Measurements from ENCODE around the gene ENDOD1. TPM values are rescaled to one million over a fixed set of nuclear protein-coding genes. Genes with fewer than 3 reads are reported as not detected.

Gene ENDOD1
- total RNA-seq, 1 experiment from 2014 or later = 0.87 TPM

DNA sequence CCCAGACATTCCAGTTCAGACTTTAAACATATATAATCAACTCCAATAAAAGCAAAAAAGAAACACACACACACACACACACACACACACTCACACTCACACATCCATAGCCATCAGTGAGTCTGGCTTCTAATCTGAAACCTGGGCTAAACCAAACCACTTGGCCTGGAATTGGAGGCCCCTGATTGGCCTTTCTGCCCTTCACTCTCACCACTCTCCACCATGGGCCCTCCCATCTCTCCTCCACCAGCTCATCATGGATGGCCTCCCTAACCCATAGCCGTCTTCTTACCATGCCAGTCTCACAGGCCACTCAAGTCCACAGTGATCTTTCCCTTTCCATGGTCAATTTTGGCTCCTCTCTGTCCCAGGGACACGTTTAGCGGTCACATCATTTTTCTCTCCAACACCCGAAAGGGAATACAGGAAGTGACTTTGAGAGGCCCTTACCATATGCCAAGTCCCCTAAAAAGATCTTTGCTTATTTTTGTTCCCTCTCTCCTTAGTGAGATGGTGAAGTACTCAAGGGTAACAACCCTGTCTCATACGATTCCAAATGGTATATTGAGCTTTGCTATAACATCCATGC lies 66.6 kb downstream of the ENDOD1 start:
- no peak overlapping the region for H2AK5ac ChIP-seq (ENCODE audit: insufficient read length, low read length)

More for the DNA sequence above, 66.6 kb downstream of the ENDOD1 start:
- Mint-ChIP-seq H3K27me3 (ENCODE audit: low read depth) (peaks cover 5% of the 10 kb centered on the region), H3K27ac (no peak overlapping the region; a peak in 1 of 7 replicates), H3K36me3 (ENCODE audit: insufficient read depth in 1 of 3, low read depth in 3 of 3) (peaks cover 0 to 14% (median 6%) of the 10 kb centered on the region in 3 experiments; a peak in 5 of 7 replicates), H3K4me1 (peaks cover 16 to 20% of the 10 kb centered on the region in 2 experiments), H3K4me3 (no peak overlapping the region), H3K9me3 (peaks cover 6 to 7% of the 10 kb centered on the region in 2 experiments)
- no peaks in the 10 kb centered on the region for H3K27me3 ChIP-seq (ENCODE audit: insufficient read depth, low read length)
- H3K79me2 ChIP-seq (ENCODE audit: insufficient read depth, low read length) = no peaks in the 10 kb centered on the region
- H2BK20ac ChIP-seq (ENCODE audit: low read depth, low read length, poor library complexity, severe bottlenecking) = no peak overlapping the region
- TF ChIP-seq, protein P1, sequence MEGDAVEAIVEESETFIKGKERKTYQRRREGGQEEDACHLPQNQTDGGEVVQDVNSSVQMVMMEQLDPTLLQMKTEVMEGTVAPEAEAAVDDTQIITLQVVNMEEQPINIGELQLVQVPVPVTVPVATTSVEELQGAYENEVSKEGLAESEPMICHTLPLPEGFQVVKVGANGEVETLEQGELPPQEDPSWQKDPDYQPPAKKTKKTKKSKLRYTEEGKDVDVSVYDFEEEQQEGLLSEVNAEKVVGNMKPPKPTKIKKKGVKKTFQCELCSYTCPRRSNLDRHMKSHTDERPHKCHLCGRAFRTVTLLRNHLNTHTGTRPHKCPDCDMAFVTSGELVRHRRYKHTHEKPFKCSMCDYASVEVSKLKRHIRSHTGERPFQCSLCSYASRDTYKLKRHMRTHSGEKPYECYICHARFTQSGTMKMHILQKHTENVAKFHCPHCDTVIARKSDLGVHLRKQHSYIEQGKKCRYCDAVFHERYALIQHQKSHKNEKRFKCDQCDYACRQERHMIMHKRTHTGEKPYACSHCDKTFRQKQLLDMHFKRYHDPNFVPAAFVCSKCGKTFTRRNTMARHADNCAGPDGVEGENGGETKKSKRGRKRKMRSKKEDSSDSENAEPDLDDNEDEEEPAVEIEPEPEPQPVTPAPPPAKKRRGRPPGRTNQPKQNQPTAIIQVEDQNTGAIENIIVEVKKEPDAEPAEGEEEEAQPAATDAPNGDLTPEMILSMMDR (conservative IDR thresholded peaks at IDR 0.05) = no peak
- no peak overlapping the region for H4K5ac ChIP-seq (ENCODE audit: insufficient read length, low read depth, low read length)
- no peaks in the 10 kb centered on the region; the same call in 1 of the 2 replicates for H3K4me1 ChIP-seq (ENCODE audit: insufficient read depth, low read length)
- H2BK5ac ChIP-seq (ENCODE audit: insufficient read length, low read length) = no peak overlapping the region
- no CpG with 5 or more reads among the region's 5 CpGs for WGBS (ENCODE audit: extremely low coverage, insufficient read length, low lambda C conversion rate)
- no peak overlapping the region for H3K14ac ChIP-seq (ENCODE audit: insufficient read depth, low read length)
- H3K4ac ChIP-seq (ENCODE audit: low read depth, low read length) = no peak overlapping the region
- no peak overlapping the region for H3K23ac ChIP-seq (ENCODE audit: insufficient read length, low read depth, low read length)
- no peaks in the 10 kb centered on the region for H4K20me1 ChIP-seq (ENCODE audit: control insufficient read depth, insufficient read depth, insufficient read length)
- H3K27ac ChIP-seq (ENCODE audit: insufficient read length, low read depth, low read length) = no peak overlapping the region
- no peaks in the 10 kb centered on the region for H3K79me1 ChIP-seq (ENCODE audit: insufficient read depth, low read depth, low read length, poor library complexity, severe bottlenecking)
- peaks cover 1% of the 10 kb centered on the region for H3K23me2 ChIP-seq (ENCODE audit: insufficient read length, low read depth, low read length, poor library complexity, severe bottlenecking)
- no peak overlapping the region for H3K9ac ChIP-seq (ENCODE audit: extremely low read depth, insufficient read length, low read length)
- H3T11ph ChIP-seq (ENCODE audit: low read length) = no peak overlapping the region
- no peak overlapping the region for H3K56ac ChIP-seq (ENCODE audit: insufficient read length, low read depth, low read length)
- no peak overlapping the region for H4K8ac ChIP-seq (replicated peaks; ENCODE audit: insufficient read length, low read depth, low read length)
- no peak overlapping the region for H2BK120ac ChIP-seq (ENCODE audit: low read depth, low read length, poor library complexity, severe bottlenecking)
- no peak overlapping the region for H3K4me2 ChIP-seq (ENCODE audit: insufficient read depth, insufficient read length, low read length)
- H2BK15ac ChIP-seq (ENCODE audit: low read depth, low read length) = no peak overlapping the region
- no peak overlapping the region for H3K18ac ChIP-seq (ENCODE audit: insufficient read length, low read depth, low read length)
- DNase-seq = peak; percentile 58
- H4K91ac ChIP-seq (ENCODE audit: insufficient read length, low read depth, low read length) = no peak overlapping the region
- no peaks in the 10 kb centered on the region for H3K9me3 ChIP-seq (ENCODE audit: control insufficient read depth, low read depth, low read length)
- H2AFZ ChIP-seq (ENCODE audit: low read length) = no peak overlapping the region
- H2BK12ac ChIP-seq (ENCODE audit: insufficient read length, low read depth, low read length) = no peak overlapping the region

Data from H9 (cell line).